NT2/D1 (cell line): ENCODE data around the gene GIT2.

ENCODE experiments used
- DNase-seq: peaks from one replicate; pipeline ENCODE4 v3.0.0-alpha.2; 2011; ENCODE audit warnings: low read depth, low spot score
- H3K27me3 ChIP-seq: 2 replicates; pipeline ENCODE4 v1.6.0; 2011; ENCODE audit warnings: mild to moderate bottlenecking; ENCODE audit not compliant: insufficient read length, insufficient read depth
- H3K36me3 ChIP-seq: 2 replicates; pipeline ENCODE4 v1.6.1; 2011; ENCODE audit warnings: mild to moderate bottlenecking, low read length, mixed read lengths; ENCODE audit not compliant: insufficient read depth, insufficient read length
- H3K4me1 ChIP-seq: 2 replicates; pipeline ENCODE4 v1.5.1; 2011; ENCODE audit not compliant: insufficient read depth, insufficient read length
- H3K4me3 ChIP-seq: 2 replicates; pipeline ENCODE4 v1.5.1; 2011; ENCODE audit warnings: low read depth; ENCODE audit not compliant: insufficient read length
- H3K9ac ChIP-seq: 2 replicates; pipeline ENCODE4 v1.6.0; 2011; ENCODE audit warnings: low read depth; ENCODE audit not compliant: insufficient read length
- H3K9me3 ChIP-seq: 2 replicates; pipeline ENCODE4 v1.5.1; 2011; ENCODE audit warnings: mild to moderate bottlenecking, low read length; ENCODE audit not compliant: insufficient read depth
- SUZ12 ChIP-seq: IDR thresholded peaks from 2 replicates; pipeline ENCODE4 v1.6.1; 2011; ENCODE audit not compliant: insufficient read length, insufficient read depth; ENCODE audit errors: extremely low read depth
- YY1 ChIP-seq: IDR thresholded peaks from 2 replicates; pipeline ENCODE4 v1.6.1; 2011; ENCODE audit not compliant: insufficient read length, insufficient read depth
- ZNF274 ChIP-seq: IDR thresholded peaks from 2 replicates; pipeline ENCODE4 v1.6.1; 2011; ENCODE audit warnings: mild to moderate bottlenecking, low read depth, low read length

GIT2 gene

DNA sequence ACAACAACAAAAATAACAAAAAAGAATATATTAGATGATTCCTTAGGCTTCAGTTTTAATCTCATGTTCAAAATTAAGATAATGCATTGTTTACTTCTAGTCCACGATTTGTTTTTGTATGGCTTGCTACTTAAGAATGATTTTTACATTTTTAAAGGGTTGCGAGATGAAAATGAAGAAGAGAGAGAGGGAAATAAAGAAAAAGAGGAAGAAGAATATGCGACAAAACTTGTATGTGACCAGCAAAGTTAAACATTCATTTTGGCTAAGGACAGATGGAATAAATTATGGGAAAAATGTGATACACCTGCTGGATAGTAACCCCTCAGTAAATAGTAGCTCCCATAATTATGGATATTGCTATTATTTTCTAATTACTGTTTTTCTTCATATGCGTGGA, 1.2 kb upstream of the GIT2 start:
- H3K27me3 ChIP-seq = peaks cover 20% of the 10 kb centered on the region
- H3K36me3 ChIP-seq = peaks cover 3% of the 10 kb centered on the region
- TF ChIP-seq ZNF274 (no peak), YY1 (no peak), SUZ12 (no peak)
- H3K9me3 ChIP-seq = no peaks in the 10 kb centered on the region
- no peak overlapping the region for H3K9ac ChIP-seq
- DNase-seq = no peak
- no peak overlapping the region for H3K4me3 ChIP-seq
- H3K4me1 ChIP-seq = no peaks in the 10 kb centered on the region

DNA sequence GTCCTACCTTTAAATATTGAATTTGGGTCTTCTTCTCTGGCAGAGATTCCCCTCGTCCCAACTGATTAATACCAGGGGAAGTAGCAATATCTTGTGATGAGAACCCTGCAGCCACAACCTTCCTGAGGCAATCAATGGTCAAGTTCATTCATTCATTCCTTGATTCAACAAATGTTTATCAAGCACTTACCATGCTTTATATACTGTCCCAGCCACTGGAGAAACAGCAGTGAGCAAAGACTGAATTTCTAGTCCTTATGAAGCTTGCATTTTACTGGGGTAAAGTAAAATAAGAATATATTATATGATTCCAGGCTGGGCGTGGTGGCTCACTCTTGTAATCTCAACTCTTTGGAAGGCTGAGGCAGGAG, 300 bp upstream of the GIT2 start:
- Histone ChIP-seq H3K4me1 (no peaks in the 10 kb centered on the region), H3K9ac (peak overlapping the region; percentile 91), H3K4me3 (peak overlapping the region; percentile 86), H3K36me3 (peaks cover 4% of the 10 kb centered on the region), H3K27me3 (peaks cover 20% of the 10 kb centered on the region), H3K9me3 (no peaks in the 10 kb centered on the region)
- DNase-seq = no peak
- no peak for TF ChIP-seq ZNF274
- TF ChIP-seq SUZ12 = no peak
- TF ChIP-seq YY1 = no peak

DNA sequence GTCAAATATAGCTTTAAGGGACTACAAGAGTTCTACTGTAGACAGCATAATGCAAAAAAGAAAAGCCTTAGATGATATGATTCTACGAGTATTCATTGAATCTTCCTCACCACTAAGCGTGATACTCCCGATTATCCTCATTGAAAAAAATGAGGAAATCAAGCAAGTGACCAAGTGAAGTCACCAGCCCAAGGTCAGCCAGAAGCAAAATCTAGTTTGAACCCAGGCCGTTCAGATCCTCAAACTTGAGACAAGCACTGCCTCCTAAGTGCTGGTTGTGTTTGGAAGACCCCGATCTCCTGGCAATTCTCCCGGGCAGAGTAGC, 845 bp downstream of the GIT2 start:
- no peaks in the 10 kb centered on the region for H3K4me1 ChIP-seq
- no peak for DNase-seq
- H3K27me3 ChIP-seq = peaks cover 12% of the 10 kb centered on the region
- peak overlapping the region; percentile 86 for H3K4me3 ChIP-seq
- TF ChIP-seq ZNF274 (no peak), SUZ12 (no peak), YY1 (no peak)
- H3K9me3 ChIP-seq = no peaks in the 10 kb centered on the region
- peaks cover 10% of the 10 kb centered on the region for H3K36me3 ChIP-seq
- peak overlapping the region; percentile 91 for H3K9ac ChIP-seq

DNA sequence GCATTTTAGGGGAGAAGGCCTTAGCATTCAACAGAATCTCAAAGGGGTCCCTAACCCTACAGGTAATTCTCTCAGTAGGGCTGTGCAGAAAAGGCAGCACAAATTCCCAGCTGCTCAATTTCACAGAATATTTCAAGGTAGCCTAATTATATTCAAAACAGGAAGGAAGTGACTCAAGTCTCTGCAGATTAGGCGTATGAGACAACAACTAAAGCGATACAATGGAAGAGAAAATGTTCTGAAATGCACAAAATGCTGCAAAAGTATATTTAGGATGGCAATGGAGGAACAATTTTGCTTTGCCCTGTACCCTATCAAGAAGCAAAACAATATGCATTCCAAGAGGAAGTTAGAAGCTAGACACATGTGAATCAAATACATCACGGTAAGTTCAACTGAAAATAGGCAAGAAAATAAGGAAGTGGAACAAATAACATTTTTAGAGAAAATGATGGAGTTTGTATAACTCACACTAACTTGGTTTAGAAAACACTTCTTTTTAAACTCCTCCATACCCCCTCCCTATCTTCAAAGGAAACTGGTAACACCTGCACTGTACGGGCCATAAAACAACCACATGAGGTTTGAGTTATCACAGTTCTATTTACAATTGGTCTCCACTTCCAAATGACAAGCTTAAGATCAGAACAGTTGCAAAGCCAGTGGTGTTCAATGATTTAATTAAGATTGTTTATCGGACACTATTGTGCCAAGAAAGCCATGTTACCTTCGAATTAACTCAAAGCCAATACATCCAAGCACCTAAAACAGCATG, 1.6 kb downstream of the GIT2 start:
- H3K4me3 ChIP-seq = peak overlapping the region; percentile 86
- H3K27me3 ChIP-seq = peaks cover 4% of the 10 kb centered on the region
- TF ChIP-seq ZNF274 = no peak
- TF ChIP-seq SUZ12 = no peak
- no peak for TF ChIP-seq YY1
- H3K4me1 ChIP-seq = no peaks in the 10 kb centered on the region
- no peak for DNase-seq
- H3K36me3 ChIP-seq = peaks cover 17% of the 10 kb centered on the region
- no peaks in the 10 kb centered on the region for H3K9me3 ChIP-seq
- no peak overlapping the region for H3K9ac ChIP-seq

DNA sequence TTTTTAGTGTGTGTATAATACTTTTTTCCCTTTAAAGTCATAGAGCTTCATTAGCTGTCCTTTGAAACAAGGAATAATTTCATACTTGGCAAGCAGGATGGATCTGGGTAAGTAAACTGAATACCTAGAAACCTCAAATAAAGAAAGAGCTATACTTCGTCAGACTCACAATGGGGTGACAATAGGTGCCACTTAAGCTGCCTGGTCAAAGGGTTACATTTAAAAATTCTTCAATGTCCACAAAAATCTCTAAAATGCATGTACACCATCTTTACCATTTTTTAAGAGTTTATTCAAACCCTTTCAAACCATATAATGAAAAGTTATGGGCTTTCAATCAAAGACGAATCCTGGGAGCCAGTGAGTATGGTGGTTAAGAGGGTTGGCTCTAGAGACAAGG, 3.1 kb downstream of the GIT2 start:
- no peak for TF ChIP-seq SUZ12
- no peak for TF ChIP-seq YY1
- no peak for TF ChIP-seq ZNF274

DNA sequence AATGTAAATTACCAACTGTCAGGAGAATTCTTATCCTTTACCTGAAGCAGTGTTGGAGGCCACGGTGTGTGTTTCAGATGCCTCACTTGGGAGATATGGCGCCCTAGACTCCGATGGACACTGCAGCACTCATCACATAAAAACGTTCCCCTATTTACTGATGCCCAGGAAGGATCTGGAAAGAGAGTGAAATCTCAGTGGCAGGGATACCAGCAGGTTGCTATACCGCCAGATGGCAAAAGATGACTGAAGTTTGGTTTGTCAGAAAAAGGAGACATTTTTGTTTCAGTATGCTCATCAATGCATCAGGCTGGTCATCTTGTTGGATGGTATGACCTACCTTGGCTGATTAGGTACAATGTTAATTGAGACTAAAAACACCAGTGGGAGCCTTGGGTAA, 4.6 kb downstream of the GIT2 start:
- no peak for DNase-seq
- Histone ChIP-seq H3K9me3 (no peaks in the 10 kb centered on the region), H3K27me3 (no peaks in the 10 kb centered on the region), H3K4me1 (no peaks in the 10 kb centered on the region), H3K4me3 (no peak overlapping the region), H3K36me3 (peaks cover 37% of the 10 kb centered on the region), H3K9ac (no peak overlapping the region)
- no peak for TF ChIP-seq YY1
- TF ChIP-seq ZNF274 = no peak
- TF ChIP-seq SUZ12 = no peak

More for the DNA sequence above, 3.1 kb downstream of the GIT2 start:
- DNase-seq = no peak
- H3K4me1 ChIP-seq = no peaks in the 10 kb centered on the region
- no peak overlapping the region for H3K9ac ChIP-seq
- H3K4me3 ChIP-seq = no peak overlapping the region
- H3K27me3 ChIP-seq = no peaks in the 10 kb centered on the region
- H3K36me3 ChIP-seq = peaks cover 29% of the 10 kb centered on the region
- no peaks in the 10 kb centered on the region for H3K9me3 ChIP-seq

DNA sequence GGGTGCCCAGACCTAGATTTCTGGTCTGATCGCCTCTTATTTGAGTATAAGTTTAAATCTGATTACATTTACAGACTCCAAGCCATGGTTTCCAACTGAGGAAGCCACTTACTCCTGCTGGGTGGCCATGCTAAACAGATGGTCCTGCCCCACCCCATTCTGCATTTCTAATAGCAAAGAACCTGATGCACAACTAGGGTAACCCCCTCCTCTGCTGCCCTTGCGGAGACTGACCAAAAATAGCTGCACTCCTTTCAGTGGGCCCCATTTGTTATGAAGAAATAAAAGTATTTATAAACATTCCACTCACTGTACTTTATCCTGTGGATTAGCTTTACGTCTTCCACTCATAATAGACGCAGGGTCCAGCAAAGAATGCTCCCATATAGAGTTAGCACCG, 6.8 kb downstream of the GIT2 start:
- Histone ChIP-seq H3K9ac (no peak overlapping the region), H3K4me3 (no peak overlapping the region), H3K36me3 (peaks cover 50% of the 10 kb centered on the region), H3K27me3 (no peaks in the 10 kb centered on the region), H3K4me1 (no peaks in the 10 kb centered on the region), H3K9me3 (no peaks in the 10 kb centered on the region)
- TF ChIP-seq YY1 (no peak), ZNF274 (no peak), SUZ12 (no peak)
- DNase-seq = no peak
